HepG2 (cell line): Measurements from ENCODE around the gene CCL22. TPM values are rescaled to one million over a fixed set of nuclear protein-coding genes. Genes with fewer than 3 reads are reported as not detected.

ENCODE experiments used
- KDM3A ChIP-seq: IDR thresholded peaks from 2 replicates; pipeline ENCODE4 v1.6.1; 2018; ENCODE audit warnings: low read depth, missing compliant biosample characterization
- KDM5A ChIP-seq: fragments of 200-600 bp; sonication (generic); IDR thresholded peaks from 2 replicates; pipeline ENCODE4 v1.7.0; 2018; ENCODE audit warnings: antibody characterized with exemption, mild to moderate bottlenecking, low read length, borderline replicate concordance
- KMT2A ChIP-seq: sonication (generic); formaldehyde crosslinking; IDR thresholded peaks from 2 replicates; pipeline ENCODE4 v1.4.0; 2020; ENCODE audit warnings: missing genetic modification reagents
- LRRFIP1 ChIP-seq: sonication (generic); formaldehyde crosslinking; conservative IDR thresholded peaks from 2 replicates; pipeline ENCODE4 v1.4.0; 2020; ENCODE audit warnings: missing genetic modification reagents
- MLLT10 ChIP-seq: sonication (generic); formaldehyde crosslinking; IDR thresholded peaks from 2 replicates; pipeline ENCODE4 v1.4.0; 2020; ENCODE audit warnings: missing genetic modification reagents
- MTF1 ChIP-seq: sonication (generic); formaldehyde crosslinking; IDR thresholded peaks from 2 replicates; pipeline ENCODE4 v1.5.0; 2020; ENCODE audit warnings: missing genetic modification reagents
- NFIB ChIP-seq: sonication (generic); formaldehyde crosslinking; IDR thresholded peaks from 2 replicates; pipeline ENCODE4 v1.9.0; 2021; ENCODE audit warnings: missing genetic modification reagents, mild to moderate bottlenecking, borderline replicate concordance
- NR0B2 ChIP-seq: sonication (generic); formaldehyde crosslinking; IDR thresholded peaks from 2 replicates; pipeline ENCODE4 v1.4.0; 2020; ENCODE audit warnings: mild to moderate bottlenecking, missing genetic modification reagents
- PTBP1 ChIP-seq: fragments of 200-400 bp; formaldehyde crosslinking; IDR thresholded peaks from 2 replicates; pipeline ENCODE4 v1.6.1; 2018; ENCODE audit warnings: low read length, low read depth; ENCODE audit not compliant: poor library complexity, severe bottlenecking
- RXRA ChIP-seq: sonication (generic); formaldehyde crosslinking; IDR thresholded peaks from 2 replicates; pipeline ENCODE4 v1.5.1; 2020; ENCODE audit warnings: missing genetic modification reagents
- SPEN ChIP-seq: sonication (generic); formaldehyde crosslinking; IDR thresholded peaks from 2 replicates; pipeline ENCODE4 v1.5.1; 2020; ENCODE audit warnings: low read depth, mild to moderate bottlenecking, missing genetic modification reagents
- ZBTB42 ChIP-seq: sonication (generic); formaldehyde crosslinking; IDR thresholded peaks from 2 replicates; pipeline ENCODE4 v1.5.0; 2020; ENCODE audit warnings: mild to moderate bottlenecking, missing genetic modification reagents
- ZNF136 ChIP-seq: sonication (generic); formaldehyde crosslinking; IDR thresholded peaks from 2 replicates; pipeline ENCODE4 v1.8.1; 2022; ENCODE audit warnings: low read depth, mild to moderate bottlenecking, moderate library complexity, missing genetic modification reagents
- ZNF414 ChIP-seq: sonication (generic); formaldehyde crosslinking; IDR thresholded peaks from 2 replicates; pipeline ENCODE4 v1.5.0; 2020; ENCODE audit warnings: missing genetic modification reagents
- ZNF713 ChIP-seq: sonication (generic); formaldehyde crosslinking; IDR thresholded peaks from 2 replicates; pipeline ENCODE4 v1.4.0; 2020; ENCODE audit warnings: mild to moderate bottlenecking, missing genetic modification reagents
- ZSCAN12 ChIP-seq: sonication (generic); formaldehyde crosslinking; IDR thresholded peaks from 2 replicates; pipeline ENCODE4 v1.9.0; 2021; ENCODE audit warnings: mild to moderate bottlenecking, missing genetic modification reagents
- polyA plus RNA-seq, 8 experiments: library from polyadenylated mRNA; depleted of rRNA in 3 of 8; stranded (reverse) in 7 of 8; unstranded in 1 of 8; fragments of >200 nt; fragmentation: Illumina TruSeq in 4 of 8; extraction: Trizol in 4 of 8; gene quantifications; 2 replicates each; pipeline versions ENCODE4 v1.2.1 to v1.2.3, GENCODE V29; 2011 to 2016; ENCODE audit warnings: low read depth in 4 of 8, missing spikeins in 1 of 8, mixed read lengths in 1 of 8; ENCODE audit not compliant: insufficient read depth in 1 of 8
- total RNA-seq, 5 experiments: library from RNA; depleted of rRNA; stranded (reverse); fragments of >200 nt; fragmentation: Illumina TruSeq; extraction: Trizol; gene quantifications; 2 replicates each; pipeline ENCODE4 v1.2.3, GENCODE V29; 2016; ENCODE audit warnings: low read depth in 1 of 5
- TF ChIP-seq, protein P1 (sequence below): sonication (generic); formaldehyde crosslinking; IDR thresholded peaks from 2 replicates; pipeline ENCODE4 v1.4.0; 2020; ENCODE audit warnings: missing genetic modification reagents, borderline replicate concordance
- TF ChIP-seq, protein P2 (sequence below): sonication (generic); formaldehyde crosslinking; IDR thresholded peaks from 2 replicates; pipeline ENCODE4 v1.5.1; 2020; ENCODE audit warnings: missing genetic modification reagents, mild to moderate bottlenecking, borderline replicate concordance

The CCL22 gene
- total and polyA plus RNA-seq, 2 of the 13 experiments (the other 11 are each of a cell fraction or from before 2014, with no cell fraction given) = not detected

DNA sequence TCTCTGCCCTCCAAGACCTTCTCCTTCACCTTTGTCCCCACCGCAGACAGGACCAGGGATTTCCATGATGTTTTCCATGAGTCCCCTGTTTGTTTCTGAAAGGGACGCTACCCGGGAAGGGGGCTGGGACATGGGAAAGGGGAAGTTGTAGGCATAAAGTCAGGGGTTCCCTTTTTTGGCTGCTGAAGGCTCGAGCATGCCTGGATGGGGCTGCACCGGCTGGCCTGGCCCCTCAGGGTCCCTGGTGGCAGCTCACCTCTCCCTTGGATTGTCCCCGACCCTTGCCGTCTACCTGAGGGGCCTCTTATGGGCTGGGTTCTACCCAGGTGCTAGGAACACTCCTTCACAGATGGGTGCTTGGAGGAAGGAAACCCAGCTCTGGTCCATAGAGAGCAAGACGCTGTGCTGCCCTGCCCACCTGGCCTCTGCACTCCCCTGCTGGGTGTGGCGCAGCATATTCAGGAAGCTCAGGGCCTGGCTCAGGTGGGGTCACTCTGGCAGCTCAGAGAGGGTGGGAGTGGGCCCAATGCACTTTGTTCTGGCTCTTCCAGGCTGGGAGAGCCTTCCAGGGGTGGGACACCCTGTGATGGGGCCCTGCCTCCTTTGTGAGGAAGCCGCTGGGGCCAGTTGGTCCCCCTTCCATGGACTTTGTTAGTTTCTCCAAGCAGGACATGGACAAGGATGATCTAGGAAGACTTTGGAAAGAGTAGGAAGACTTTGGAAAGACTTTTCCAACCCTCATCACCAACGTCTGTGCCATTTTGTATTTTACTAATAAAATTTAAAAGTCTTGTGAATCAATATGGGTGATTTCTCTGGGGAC, 25.9 kb downstream of the CCL22 start (continued):
- TF ChIP-seq, protein P1, sequence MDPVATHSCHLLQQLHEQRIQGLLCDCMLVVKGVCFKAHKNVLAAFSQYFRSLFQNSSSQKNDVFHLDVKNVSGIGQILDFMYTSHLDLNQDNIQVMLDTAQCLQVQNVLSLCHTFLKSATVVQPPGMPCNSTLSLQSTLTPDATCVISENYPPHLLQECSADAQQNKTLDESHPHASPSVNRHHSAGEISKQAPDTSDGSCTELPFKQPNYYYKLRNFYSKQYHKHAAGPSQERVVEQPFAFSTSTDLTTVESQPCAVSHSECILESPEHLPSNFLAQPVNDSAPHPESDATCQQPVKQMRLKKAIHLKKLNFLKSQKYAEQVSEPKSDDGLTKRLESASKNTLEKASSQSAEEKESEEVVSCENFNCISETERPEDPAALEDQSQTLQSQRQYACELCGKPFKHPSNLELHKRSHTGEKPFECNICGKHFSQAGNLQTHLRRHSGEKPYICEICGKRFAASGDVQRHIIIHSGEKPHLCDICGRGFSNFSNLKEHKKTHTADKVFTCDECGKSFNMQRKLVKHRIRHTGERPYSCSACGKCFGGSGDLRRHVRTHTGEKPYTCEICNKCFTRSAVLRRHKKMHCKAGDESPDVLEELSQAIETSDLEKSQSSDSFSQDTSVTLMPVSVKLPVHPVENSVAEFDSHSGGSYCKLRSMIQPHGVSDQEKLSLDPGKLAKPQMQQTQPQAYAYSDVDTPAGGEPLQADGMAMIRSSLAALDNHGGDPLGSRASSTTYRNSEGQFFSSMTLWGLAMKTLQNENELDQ (CRISPR knock-in tag) = no peak
- TF ChIP-seq KDM3A (CRISPR knock-in tag) = no peak
- no peak for TF ChIP-seq ZNF136
- no peak for TF ChIP-seq NFIB (CRISPR knock-in tag)
- no peak for TF ChIP-seq MTF1 (CRISPR knock-in tag)
- TF ChIP-seq LRRFIP1 (CRISPR knock-in tag) = no peak
- no peak for TF ChIP-seq ZNF414
- TF ChIP-seq KDM5A = no peak
- no peak for TF ChIP-seq PTBP1
- TF ChIP-seq ZBTB42 (CRISPR knock-in tag) = no peak
- TF ChIP-seq RXRA (CRISPR knock-in tag) = no peak
- no peak for TF ChIP-seq SPEN (CRISPR knock-in tag)
- no peak for TF ChIP-seq MLLT10
- no peak for TF ChIP-seq ZSCAN12 (CRISPR knock-in tag)
- TF ChIP-seq KMT2A = no peak
- TF ChIP-seq NR0B2 (CRISPR knock-in tag) = peak; percentile 80; the same call in 1 of the 2 replicates
- no peak for TF ChIP-seq ZNF713 (CRISPR knock-in tag)
- TF ChIP-seq, protein P2, sequence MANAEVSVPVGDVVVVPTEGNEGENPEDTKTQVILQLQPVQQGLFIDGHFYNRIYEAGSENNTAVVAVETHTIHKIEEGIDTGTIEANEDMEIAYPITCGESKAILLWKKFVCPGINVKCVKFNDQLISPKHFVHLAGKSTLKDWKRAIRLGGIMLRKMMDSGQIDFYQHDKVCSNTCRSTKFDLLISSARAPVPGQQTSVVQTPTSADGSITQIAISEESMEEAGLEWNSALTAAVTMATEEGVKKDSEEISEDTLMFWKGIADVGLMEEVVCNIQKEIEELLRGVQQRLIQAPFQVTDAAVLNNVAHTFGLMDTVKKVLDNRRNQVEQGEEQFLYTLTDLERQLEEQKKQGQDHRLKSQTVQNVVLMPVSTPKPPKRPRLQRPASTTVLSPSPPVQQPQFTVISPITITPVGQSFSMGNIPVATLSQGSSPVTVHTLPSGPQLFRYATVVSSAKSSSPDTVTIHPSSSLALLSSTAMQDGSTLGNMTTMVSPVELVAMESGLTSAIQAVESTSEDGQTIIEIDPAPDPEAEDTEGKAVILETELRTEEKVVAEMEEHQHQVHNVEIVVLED (CRISPR knock-in tag) = no peak
